ENCODE data around the gene FAM76A.

- TF ChIP-seq, protein P1, sequence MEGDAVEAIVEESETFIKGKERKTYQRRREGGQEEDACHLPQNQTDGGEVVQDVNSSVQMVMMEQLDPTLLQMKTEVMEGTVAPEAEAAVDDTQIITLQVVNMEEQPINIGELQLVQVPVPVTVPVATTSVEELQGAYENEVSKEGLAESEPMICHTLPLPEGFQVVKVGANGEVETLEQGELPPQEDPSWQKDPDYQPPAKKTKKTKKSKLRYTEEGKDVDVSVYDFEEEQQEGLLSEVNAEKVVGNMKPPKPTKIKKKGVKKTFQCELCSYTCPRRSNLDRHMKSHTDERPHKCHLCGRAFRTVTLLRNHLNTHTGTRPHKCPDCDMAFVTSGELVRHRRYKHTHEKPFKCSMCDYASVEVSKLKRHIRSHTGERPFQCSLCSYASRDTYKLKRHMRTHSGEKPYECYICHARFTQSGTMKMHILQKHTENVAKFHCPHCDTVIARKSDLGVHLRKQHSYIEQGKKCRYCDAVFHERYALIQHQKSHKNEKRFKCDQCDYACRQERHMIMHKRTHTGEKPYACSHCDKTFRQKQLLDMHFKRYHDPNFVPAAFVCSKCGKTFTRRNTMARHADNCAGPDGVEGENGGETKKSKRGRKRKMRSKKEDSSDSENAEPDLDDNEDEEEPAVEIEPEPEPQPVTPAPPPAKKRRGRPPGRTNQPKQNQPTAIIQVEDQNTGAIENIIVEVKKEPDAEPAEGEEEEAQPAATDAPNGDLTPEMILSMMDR (IDR thresholded peaks at IDR 0.05 in 8 of 11, conservative IDR thresholded peaks at IDR 0.05 in 3 of 11): no peak
- no peak for TF ChIP-seq POLR2A (IDR thresholded peaks at IDR 0.05)
- no peak for TF ChIP-seq POLR2AphosphoS5 (IDR thresholded peaks at IDR 0.05)
Measured at GRCh38 chr1:27809883-27810282, 84.1 kb downstream of the FAM76A start.

Data from spleen (tissue), 7 donors.